ENCODE measurements around the gene AQP3. TPM values are rescaled to one million over a fixed set of nuclear protein-coding genes. Genes with fewer than 3 reads are reported as not detected.
A peak's percentile ranks its signal among the peaks of the same experiment; 100 is the strongest.
"Not testable (repeated sequence)": the region's sequence is repeated elsewhere in the genome, so short reads cannot be mapped to it uniquely, and the experiment has no call there.

Gene AQP3
- polyA plus RNA-seq, 1 donor from 2014 or later = 18.7 TPM

- no peak overlapping the region for H3K27ac Mint-ChIP-seq
- peaks cover 3% of the 10 kb centered on the region for H3K36me3 Mint-ChIP-seq
- peaks cover 5 to 6% (median 5%) of the 10 kb centered on the region in 3 donors for H3K4me1 Mint-ChIP-seq
- H3K4me3 Mint-ChIP-seq = no peak overlapping the region
- H3K9me3 Mint-ChIP-seq = no peaks in the 10 kb centered on the region
- peaks cover 4% of the 10 kb centered on the region for H3K27me3 Mint-ChIP-seq
Measured at GRCh38 chr9:33440204-33440603, 7.2 kb downstream of the AQP3 start.

DNA sequence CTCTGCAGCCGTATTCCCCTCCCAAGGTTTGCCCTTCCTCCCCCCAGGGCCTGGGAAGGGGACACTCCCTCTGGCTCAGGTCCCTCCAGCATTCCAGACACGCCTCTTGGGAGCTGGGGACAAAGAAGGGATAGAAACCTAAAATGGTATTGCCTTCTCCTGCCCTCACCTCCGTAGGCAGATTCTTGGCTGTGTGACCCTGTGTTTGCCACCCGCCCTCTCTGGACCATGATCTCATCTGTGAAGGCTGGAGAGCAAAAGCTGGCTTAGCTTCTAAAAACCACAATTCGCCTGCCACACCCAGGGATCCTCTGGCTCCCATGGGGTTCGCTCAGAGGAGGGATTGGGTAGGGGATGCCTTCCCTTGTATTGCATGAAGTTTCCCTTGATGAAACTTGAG, 7.7 kb downstream of the AQP3 start:
- Mint-ChIP-seq H3K4me3 (no peak overlapping the region), H3K36me3 (peaks cover 3% of the 10 kb centered on the region), H3K27me3 (peaks cover 4% of the 10 kb centered on the region), H3K9me3 (no peaks in the 10 kb centered on the region), H3K4me1 (peaks cover 4 to 5% (median 5%) of the 10 kb centered on the region in 3 donors), H3K27ac (no peak overlapping the region)

- Mint-ChIP-seq H3K36me3 (peaks cover 3% of the 10 kb centered on the region), H3K27me3 (peaks cover 4% of the 10 kb centered on the region), H3K9me3 (no peaks in the 10 kb centered on the region), H3K27ac (no peak overlapping the region), H3K4me1 (peaks cover 3 to 5% (median 4%) of the 10 kb centered on the region in 3 donors), H3K4me3 (no peak overlapping the region)
Measured at GRCh38 chr9:33438926-33439680, 8.3 kb downstream of the AQP3 start.

DNA sequence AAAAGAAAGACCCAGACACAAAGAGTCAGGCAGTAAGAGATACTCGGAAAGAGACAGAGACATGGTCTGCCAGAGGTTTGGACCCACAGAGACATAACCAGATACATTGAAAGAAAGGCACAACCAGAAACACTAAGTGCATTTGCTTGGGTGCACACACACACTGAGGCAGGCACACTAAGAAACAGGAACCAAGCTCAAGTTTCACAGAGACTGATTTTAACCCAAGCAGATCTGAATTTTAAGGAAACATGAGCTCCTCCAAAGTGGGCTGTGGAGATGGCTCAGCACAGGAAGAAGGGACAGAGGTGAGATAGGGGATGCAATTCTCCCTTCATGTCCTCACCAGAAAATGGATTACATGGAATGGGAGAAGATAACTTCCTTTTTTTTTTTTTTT, 9.5 kb downstream of the AQP3 start:
- Mint-ChIP-seq H3K4me1 (peaks cover 3 to 5% (median 4%) of the 10 kb centered on the region in 3 donors), H3K36me3 (peaks cover 3% of the 10 kb centered on the region), H3K9me3 (no peaks in the 10 kb centered on the region), H3K27me3 (peaks cover 4% of the 10 kb centered on the region), H3K27ac (no peak overlapping the region), H3K4me3 (no peak overlapping the region)

- Mint-ChIP-seq H3K9me3 (no peaks in the 10 kb centered on the region), H3K27ac (no peak overlapping the region), H3K4me1 (peaks cover 3 to 5% (median 4%) of the 10 kb centered on the region in 3 donors), H3K36me3 (peaks cover 3% of the 10 kb centered on the region), H3K27me3 (peaks cover 4% of the 10 kb centered on the region), H3K4me3 (peak overlapping the region in 1 of 4 donors; percentile 43)
Measured at GRCh38 chr9:33437205-33437604, 10.2 kb downstream of the AQP3 start.

GRCh38 chr9:33436445-33436844, 10.9 kb downstream of the AQP3 start:
- H3K4me1 Mint-ChIP-seq = peaks cover 3 to 5% (median 4%) of the 10 kb centered on the region in 3 donors

GRCh38 chr9:33435821-33436277, 11.5 kb downstream of the AQP3 start:
- H3K9me3 Mint-ChIP-seq = no peaks in the 10 kb centered on the region
- H3K4me3 Mint-ChIP-seq = no peak overlapping the region
- peaks cover 4% of the 10 kb centered on the region for H3K27me3 Mint-ChIP-seq
- H3K27ac Mint-ChIP-seq = no peak overlapping the region
- H3K36me3 Mint-ChIP-seq = peaks cover 3% of the 10 kb centered on the region
- peaks cover 3 to 5% (median 4%) of the 10 kb centered on the region in 3 donors for H3K4me1 Mint-ChIP-seq

More at GRCh38 chr9:33436445-33436844, 10.9 kb downstream of the AQP3 start:
- Mint-ChIP-seq H3K4me3 (no peak overlapping the region), H3K9me3 (no peaks in the 10 kb centered on the region), H3K27ac (no peak overlapping the region), H3K36me3 (peaks cover 3% of the 10 kb centered on the region), H3K27me3 (peaks cover 4% of the 10 kb centered on the region)

DNA sequence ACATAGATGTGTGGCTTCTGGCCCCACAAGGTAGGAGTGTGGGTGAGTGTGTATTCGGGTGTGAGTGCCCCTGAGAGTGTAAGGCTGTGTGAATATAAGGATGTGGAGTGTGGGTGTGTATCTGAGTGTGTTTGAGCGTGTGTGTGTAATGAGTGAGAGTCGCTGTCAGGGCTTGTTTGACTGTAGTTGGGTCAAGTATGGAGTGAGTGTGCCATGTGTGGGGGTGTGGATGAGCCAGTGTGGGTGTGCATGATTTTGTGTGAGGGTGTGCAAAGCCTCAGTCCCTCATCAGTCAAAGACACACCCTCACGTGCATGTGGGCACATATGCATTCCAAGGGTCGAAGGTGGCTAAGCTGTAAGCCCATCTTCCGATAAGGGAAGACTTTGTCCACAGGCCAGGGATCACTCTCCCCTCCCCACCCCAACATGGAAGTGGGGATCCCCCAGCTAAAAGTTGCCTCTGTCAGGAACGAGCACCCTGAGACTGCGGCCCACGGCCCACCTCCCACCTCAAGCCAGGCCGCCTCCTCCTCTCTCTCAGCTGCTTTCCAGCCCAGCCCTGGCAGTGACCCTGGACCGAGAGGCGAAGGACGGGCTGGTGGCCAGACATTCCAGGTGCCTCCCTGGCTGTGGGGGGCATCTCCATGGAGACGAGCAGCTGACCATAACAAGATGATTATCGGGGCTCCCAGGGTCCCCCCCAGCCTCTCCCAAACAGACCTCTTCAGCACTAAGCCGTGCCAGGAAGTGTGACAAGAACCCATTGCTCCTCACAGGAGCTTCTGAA, 12.9 kb downstream of the AQP3 start:
- H3K27me3 Mint-ChIP-seq = peaks cover 4% of the 10 kb centered on the region
- H3K9me3 Mint-ChIP-seq = no peaks in the 10 kb centered on the region
- no peak overlapping the region for H3K4me3 Mint-ChIP-seq
- peaks cover 3 to 5% (median 4%) of the 10 kb centered on the region in 3 donors for H3K4me1 Mint-ChIP-seq
- H3K27ac Mint-ChIP-seq = no peak overlapping the region
- peaks cover 4% of the 10 kb centered on the region for H3K36me3 Mint-ChIP-seq

DNA sequence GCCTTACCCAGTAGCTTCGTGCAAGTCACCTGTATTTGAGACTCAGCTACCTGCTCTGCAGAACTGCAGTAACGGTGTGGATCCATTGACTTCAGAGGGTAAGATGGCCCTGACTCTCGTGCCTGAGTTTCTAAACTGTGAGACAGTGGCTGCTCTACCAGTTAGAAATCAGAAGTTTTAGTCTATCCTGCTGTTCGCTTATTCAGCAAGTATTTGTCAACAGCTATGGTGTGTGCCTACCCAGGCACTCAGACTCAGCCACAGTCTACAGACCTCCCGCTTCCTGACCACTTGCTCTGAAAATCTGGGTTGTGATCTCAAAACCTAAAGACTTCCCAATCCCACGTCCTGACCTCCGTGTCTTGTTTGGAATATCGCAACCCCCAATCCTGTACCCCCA, 13.5 kb downstream of the AQP3 start:
- Mint-ChIP-seq H3K4me1 (peaks cover 3 to 5% (median 4%) of the 10 kb centered on the region in 3 donors), H3K27me3 (peaks cover 4% of the 10 kb centered on the region), H3K4me3 (no peak overlapping the region), H3K9me3 (no peaks in the 10 kb centered on the region), H3K36me3 (peaks cover 4% of the 10 kb centered on the region), H3K27ac (no peak overlapping the region)

GRCh38 chr9:33431420-33431819, 16.0 kb downstream of the AQP3 start:
- H3K27ac Mint-ChIP-seq = no peak overlapping the region

GRCh38 chr9:33430942-33431341, 16.5 kb downstream of the AQP3 start:
- Mint-ChIP-seq H3K4me1 (no peaks in the 10 kb centered on the region), H3K9me3 (no peaks in the 10 kb centered on the region), H3K36me3 (peaks cover 4% of the 10 kb centered on the region), H3K27me3 (peaks cover 1% of the 10 kb centered on the region), H3K27ac (no peak overlapping the region), H3K4me3 (no peak overlapping the region)

More at GRCh38 chr9:33431420-33431819, 16.0 kb downstream of the AQP3 start:
- no peaks in the 10 kb centered on the region for H3K4me1 Mint-ChIP-seq
- H3K4me3 Mint-ChIP-seq = no peak overlapping the region
- H3K27me3 Mint-ChIP-seq = peaks cover 4% of the 10 kb centered on the region
- H3K9me3 Mint-ChIP-seq = no peaks in the 10 kb centered on the region
- peaks cover 4% of the 10 kb centered on the region for H3K36me3 Mint-ChIP-seq

- Mint-ChIP-seq H3K36me3 (peaks cover 4% of the 10 kb centered on the region), H3K4me1 (no peaks in the 10 kb centered on the region), H3K4me3 (no peak overlapping the region), H3K9me3 (no peaks in the 10 kb centered on the region), H3K27me3 (no peaks in the 10 kb centered on the region), H3K27ac (no peak overlapping the region)
Measured at GRCh38 chr9:33429256-33429985, 18.0 kb downstream of the AQP3 start.

- Mint-ChIP-seq H3K27me3 (no peaks in the 10 kb centered on the region), H3K36me3 (peaks cover 4% of the 10 kb centered on the region), H3K4me3 (no peak overlapping the region), H3K27ac (peak overlapping the region in 1 of 3 donors; percentile 27), H3K4me1 (no peaks in the 10 kb centered on the region), H3K9me3 (no peaks in the 10 kb centered on the region)
Measured at GRCh38 chr9:33426843-33427293, 20.5 kb downstream of the AQP3 start.

DNA sequence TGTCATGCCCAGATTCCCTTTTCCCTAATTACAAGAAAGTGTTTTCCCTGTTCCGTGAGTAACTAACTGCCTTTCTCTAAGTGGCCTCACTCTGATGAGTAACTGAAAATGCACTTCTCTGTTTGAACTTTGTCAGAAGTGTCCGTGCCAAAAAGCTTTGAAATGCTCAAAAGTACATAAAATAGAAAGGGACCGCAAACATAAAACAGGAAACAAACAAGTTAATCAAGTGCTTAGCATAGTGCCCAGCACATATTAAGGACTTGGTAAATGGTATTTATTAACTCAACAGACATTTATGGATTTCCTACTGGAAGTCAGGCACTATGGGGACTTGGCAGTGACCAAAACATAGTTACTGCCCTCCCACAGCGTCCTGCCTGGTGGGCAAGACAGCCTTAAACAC, 22.3 kb downstream of the AQP3 start:
- H3K9me3 Mint-ChIP-seq = no peaks in the 10 kb centered on the region
- H3K36me3 Mint-ChIP-seq = peaks cover 1% of the 10 kb centered on the region
- H3K4me3 Mint-ChIP-seq = no peak overlapping the region
- H3K27ac Mint-ChIP-seq = no peak overlapping the region
- H3K27me3 Mint-ChIP-seq = no peaks in the 10 kb centered on the region
- peaks cover 0 to 1% (median 0%) of the 10 kb centered on the region in 3 donors for H3K4me1 Mint-ChIP-seq

GRCh38 chr9:33424492-33424891, 22.9 kb downstream of the AQP3 start:
- H3K36me3 Mint-ChIP-seq, H3K27me3 Mint-ChIP-seq, H3K4me1 Mint-ChIP-seq, H3K27ac Mint-ChIP-seq, H3K4me3 Mint-ChIP-seq, H3K9me3 Mint-ChIP-seq: not testable (repeated sequence)
